KMS-11 (cell line): ENCODE data around the gene ZNF521.

ENCODE experiments used
- H2AFZ ChIP-seq: fragments of 200-600 bp; sonication (generic); 2 replicates; pipeline ENCODE4 v1.6.1; 2016; ENCODE audit warnings: antibody characterized with exemption, mixed run types, low read depth
- H3K27ac ChIP-seq: fragments of 200-600 bp; sonication (generic); 2 replicates; pipeline ENCODE4 v1.6.1; 2016; ENCODE audit warnings: mild to moderate bottlenecking, mixed run types
- H3K27me3 ChIP-seq: fragments of 200-600 bp; sonication (generic); 2 replicates; pipeline ENCODE4 v1.6.1; 2017; ENCODE audit warnings: mild to moderate bottlenecking, low read depth, mixed run types, moderate library complexity; ENCODE audit not compliant: insufficient read depth
- H3K36me3 ChIP-seq: fragments of 200-600 bp; sonication (generic); 2 replicates; pipeline ENCODE4 v1.6.1; 2017; ENCODE audit warnings: mild to moderate bottlenecking, mixed run types; ENCODE audit not compliant: insufficient read depth
- H3K4me1 ChIP-seq: fragments of 200-600 bp; sonication (generic); 2 replicates; pipeline ENCODE4 v1.6.1; 2016; ENCODE audit warnings: mild to moderate bottlenecking, low read depth, mixed run types; ENCODE audit not compliant: poor library complexity, severe bottlenecking
- H3K4me2 ChIP-seq: fragments of 200-600 bp; sonication (generic); 2 replicates; pipeline ENCODE4 v1.7.0; 2016; ENCODE audit warnings: mild to moderate bottlenecking, mixed run types
- H3K4me3 ChIP-seq: fragments of 200-600 bp; sonication (generic); IDR thresholded peaks from 2 replicates; pipeline ENCODE4 v1.6.1; 2017; ENCODE audit warnings: low read depth, low read length, mixed read lengths; ENCODE audit not compliant: insufficient read depth
- H3K79me2 ChIP-seq: fragments of 200-600 bp; sonication (generic); 2 replicates; pipeline ENCODE4 v1.6.1; 2016; ENCODE audit warnings: low read depth, mixed run types; ENCODE audit not compliant: insufficient read depth
- H3K9ac ChIP-seq: fragments of 200-600 bp; sonication (generic); 2 replicates; pipeline ENCODE4 v1.6.1; 2016; ENCODE audit warnings: mild to moderate bottlenecking, mixed run types
- H4K20me1 ChIP-seq: fragments of 200-600 bp; sonication (generic); 2 replicates; pipeline ENCODE4 v1.6.1; 2016; ENCODE audit warnings: mild to moderate bottlenecking, mixed run types; ENCODE audit not compliant: insufficient read depth
- CTCF ChIP-seq: fragments of 200-600 bp; sonication (generic); conservative IDR thresholded peaks from 2 replicates; pipeline ENCODE4 v1.6.1; 2017; ENCODE audit warnings: low read depth, mild to moderate bottlenecking, antibody characterized with exemption, low read length, moderate library complexity, mixed read lengths

ZNF521 gene

DNA sequence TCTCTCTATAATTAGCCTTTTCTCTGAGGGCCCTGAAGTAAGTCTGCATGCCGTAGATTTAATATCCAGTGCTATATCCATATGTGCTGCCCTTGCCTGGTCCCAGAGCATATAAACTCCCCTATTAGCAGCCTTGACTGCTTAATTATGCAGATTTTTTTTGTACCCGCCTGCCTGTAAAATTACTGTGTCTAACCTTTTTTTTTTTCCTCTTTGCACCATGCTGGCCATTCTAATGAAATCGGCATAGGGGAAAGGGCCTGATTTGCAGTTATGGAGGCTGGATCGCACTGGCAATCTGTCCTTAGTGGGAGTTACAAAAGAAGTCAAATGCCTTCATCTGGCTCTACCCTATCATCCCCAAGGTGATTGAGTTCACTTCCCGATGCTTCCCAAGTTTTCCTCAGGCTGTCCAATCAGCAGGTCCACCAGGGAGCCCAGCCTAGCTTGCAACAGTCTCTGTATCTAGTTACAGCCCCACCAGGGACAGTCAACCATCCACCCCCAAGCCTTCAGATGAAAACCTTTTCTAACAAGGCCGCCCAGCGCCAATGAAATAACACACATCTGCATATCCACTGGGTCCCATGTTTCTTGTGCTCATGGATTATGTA is 239.0 kb downstream of the ZNF521 start:
- H3K27ac ChIP-seq: no peak overlapping the region
- H3K27me3 ChIP-seq: no peaks in the 10 kb centered on the region
- H3K79me2 ChIP-seq: no peaks in the 10 kb centered on the region
- no peak overlapping the region for H3K4me3 ChIP-seq
- H3K9ac ChIP-seq: no peak overlapping the region
- H2AFZ ChIP-seq: no peak overlapping the region
- no peaks in the 10 kb centered on the region for H3K36me3 ChIP-seq
- TF ChIP-seq CTCF: no peak
- H3K4me1 ChIP-seq: no peaks in the 10 kb centered on the region
- H3K4me2 ChIP-seq: no peak overlapping the region
- H4K20me1 ChIP-seq: no peaks in the 10 kb centered on the region

GRCh38 chr18:25111377-25112288 is 240.3 kb downstream of the ZNF521 start:
- Histone ChIP-seq H3K36me3 (no peaks in the 10 kb centered on the region), H3K27me3 (no peaks in the 10 kb centered on the region), H3K4me1 (no peaks in the 10 kb centered on the region), H3K9ac (no peak overlapping the region), H3K4me3 (no peak overlapping the region), H4K20me1 (no peaks in the 10 kb centered on the region), H3K4me2 (no peak overlapping the region), H3K27ac (no peak overlapping the region), H2AFZ (no peak overlapping the region), H3K79me2 (no peaks in the 10 kb centered on the region)
- TF ChIP-seq CTCF: no peak

GRCh38 chr18:25109484-25109883 is 242.5 kb downstream of the ZNF521 start:
- Histone ChIP-seq H3K4me3 (no peak overlapping the region), H3K4me2 (no peak overlapping the region), H2AFZ (no peak overlapping the region), H3K79me2 (no peaks in the 10 kb centered on the region), H4K20me1 (no peaks in the 10 kb centered on the region), H3K9ac (no peak overlapping the region), H3K4me1 (no peaks in the 10 kb centered on the region), H3K27me3 (no peaks in the 10 kb centered on the region), H3K36me3 (no peaks in the 10 kb centered on the region), H3K27ac (no peak overlapping the region)
- TF ChIP-seq CTCF: no peak

DNA sequence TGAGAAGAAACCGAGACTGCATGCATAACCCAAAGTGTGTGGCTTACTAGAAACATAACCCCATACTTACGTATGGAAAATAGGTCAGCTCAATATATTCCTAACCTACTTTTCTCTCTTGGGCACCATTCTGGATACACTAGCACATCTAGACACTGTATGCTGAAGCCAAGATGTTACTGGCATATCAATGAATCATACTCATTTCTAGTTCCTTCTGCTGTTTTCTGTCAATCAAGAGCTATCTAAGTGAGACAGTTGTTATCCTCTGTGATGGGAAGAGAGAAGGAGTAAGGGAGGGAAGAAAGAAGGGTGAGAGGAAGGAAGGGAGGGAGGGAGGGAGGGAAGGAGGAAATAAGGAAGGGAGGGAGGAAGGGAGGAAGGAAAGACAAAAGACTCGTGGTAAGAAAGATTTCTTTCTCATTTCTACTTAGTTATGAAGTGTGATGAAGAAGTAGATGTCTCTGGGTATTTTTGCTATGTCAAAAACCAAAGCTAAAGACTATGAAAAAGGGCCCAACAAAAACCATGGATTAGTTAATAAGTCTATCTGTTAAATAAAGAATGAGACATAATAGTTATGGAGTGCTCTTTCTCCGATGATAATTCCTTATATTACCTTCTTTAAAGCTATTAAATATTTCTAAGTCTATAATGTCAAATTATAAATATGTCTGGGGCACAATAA is 248.4 kb downstream of the ZNF521 start:
- H4K20me1 ChIP-seq: no peaks in the 10 kb centered on the region
- H3K4me2 ChIP-seq: no peak overlapping the region
- no peaks in the 10 kb centered on the region for H3K79me2 ChIP-seq
- no peak overlapping the region for H3K9ac ChIP-seq
- H3K4me3 ChIP-seq: no peak overlapping the region
- H2AFZ ChIP-seq: no peak overlapping the region
- no peaks in the 10 kb centered on the region for H3K36me3 ChIP-seq
- TF ChIP-seq CTCF: no peak
- H3K27me3 ChIP-seq: no peaks in the 10 kb centered on the region
- H3K4me1 ChIP-seq: no peaks in the 10 kb centered on the region
- no peak overlapping the region for H3K27ac ChIP-seq
